NK-92 (cell line): ENCODE measurements around the gene STEAP1B.

ENCODE experiments used
- DNase-seq: peaks from one replicate; lab custom pipeline; 2025; ENCODE audit not compliant: unreplicated experiment; lab: John Stamatoyannopoulos, UW

The STEAP1B gene

GRCh38 chr7:22404421-22405023, 95.5 kb downstream of the STEAP1B start:
- no peak for DNase-seq

GRCh38 chr7:22403344-22403743, 96.6 kb downstream of the STEAP1B start:
- DNase-seq: no peak

- DNase-seq: no peak
Observed at GRCh38 chr7:22402250-22402649, 97.7 kb downstream of the STEAP1B start.

GRCh38 chr7:22400936-22401553, 98.9 kb downstream of the STEAP1B start:
- DNase-seq: no peak

GRCh38 chr7:22400150-22400814, 99.7 kb downstream of the STEAP1B start:
- DNase-seq: no peak

- no peak for DNase-seq
Observed at GRCh38 chr7:22399546-22399945, 100.4 kb downstream of the STEAP1B start.

GRCh38 chr7:22399091-22399490, 100.9 kb downstream of the STEAP1B start:
- DNase-seq: no peak

GRCh38 chr7:22397981-22398380, 102.0 kb downstream of the STEAP1B start:
- no peak for DNase-seq

GRCh38 chr7:22395222-22395621, 104.8 kb downstream of the STEAP1B start:
- no peak for DNase-seq

GRCh38 chr7:22394739-22395138, 105.2 kb downstream of the STEAP1B start:
- DNase-seq: no peak

- DNase-seq: no peak
Observed at GRCh38 chr7:22393913-22394729, 105.9 kb downstream of the STEAP1B start.

GRCh38 chr7:22390516-22390915, 109.5 kb downstream of the STEAP1B start:
- no peak for DNase-seq

GRCh38 chr7:22389892-22390291, 110.1 kb downstream of the STEAP1B start:
- DNase-seq: no peak

- no peak for DNase-seq
Observed at GRCh38 chr7:22387583-22387982, 112.4 kb downstream of the STEAP1B start.

GRCh38 chr7:22386865-22387264, 113.1 kb downstream of the STEAP1B start:
- no peak for DNase-seq

- DNase-seq: no peak
Observed at GRCh38 chr7:22386206-22386858, 113.7 kb downstream of the STEAP1B start.

GRCh38 chr7:22385326-22385725, 114.7 kb downstream of the STEAP1B start:
- no peak for DNase-seq

- DNase-seq: no peak
Observed at GRCh38 chr7:22380333-22380732, 119.7 kb downstream of the STEAP1B start.

GRCh38 chr7:22378199-22378980, 121.6 kb downstream of the STEAP1B start:
- no peak for DNase-seq

- DNase-seq: no peak
Observed at GRCh38 chr7:22377703-22378102, 122.3 kb downstream of the STEAP1B start.
